Astrocyte of the hippocampus (primary cell): ENCODE data around the gene IP6K1.
A peak's percentile ranks its signal among the peaks of the same experiment; 100 is the strongest.
"Not testable (repeated sequence)": the region's sequence is repeated elsewhere in the genome, so short reads cannot be mapped to it uniquely, and the experiment has no call there.

Experiments
- DNase-seq: peaks from one replicate; pipeline ENCODE4 v3.0.0; 2011; ENCODE audit warnings: low read depth, low spot score

Gene IP6K1

DNA sequence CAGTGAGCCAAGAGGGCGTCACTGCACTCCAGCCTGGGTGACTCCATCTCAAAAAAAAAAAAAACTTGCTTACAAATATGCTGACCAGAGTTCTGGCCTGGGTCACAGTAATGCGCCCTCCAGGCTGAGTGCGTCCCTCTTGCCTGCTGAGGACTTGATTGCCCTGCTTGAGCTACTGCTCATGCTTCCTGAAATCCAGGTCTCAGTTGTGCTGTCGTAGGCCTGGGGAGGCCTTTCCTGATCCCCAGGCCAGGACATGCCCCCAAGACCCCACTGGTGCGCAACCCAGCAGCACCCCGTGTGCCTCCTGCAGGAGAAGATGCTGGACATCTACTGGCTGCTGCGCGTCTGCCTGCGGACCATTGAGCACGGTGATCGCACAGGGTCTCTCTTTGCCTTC, 74.2 kb downstream of the IP6K1 start:
- no peak for DNase-seq

DNA sequence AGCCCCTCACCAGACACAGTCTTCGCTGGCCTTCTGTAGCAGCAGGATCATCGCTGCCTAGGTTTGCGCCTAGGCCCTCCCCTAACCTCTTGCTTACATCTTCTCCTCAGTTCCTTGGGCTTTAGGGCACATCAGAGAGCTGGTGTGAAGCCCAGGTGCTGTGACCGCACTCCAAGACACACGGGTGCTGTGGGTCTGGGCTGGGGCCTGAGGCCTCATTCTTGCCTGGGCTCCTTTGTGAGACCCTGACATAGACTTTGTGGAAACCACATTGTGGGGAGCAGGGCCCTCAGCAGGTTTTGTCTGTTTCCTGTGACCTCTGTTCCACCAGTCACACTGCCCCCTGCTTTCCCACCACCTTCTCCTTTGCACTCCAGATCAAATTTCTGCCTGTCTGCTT, 74.9 kb downstream of the IP6K1 start:
- no peak for DNase-seq

DNA sequence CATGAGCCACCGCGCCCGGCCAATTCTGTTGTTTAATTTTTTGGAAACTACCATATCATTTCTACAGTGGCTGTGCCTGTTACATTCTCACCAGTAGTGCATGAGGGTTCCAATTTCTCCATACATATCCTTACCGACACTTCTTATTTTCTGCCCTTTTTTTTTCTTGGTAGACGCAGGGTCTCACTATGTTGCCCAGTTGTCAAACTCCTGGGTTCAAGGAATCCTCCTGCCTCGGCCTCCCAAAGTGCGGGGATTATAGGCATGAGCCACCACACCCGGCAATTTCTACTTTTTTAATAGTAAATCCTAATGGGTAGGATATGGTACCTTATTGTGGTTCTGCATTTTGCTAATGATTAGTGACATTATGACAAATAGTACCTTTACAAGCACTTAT, 76.5 kb downstream of the IP6K1 start:
- DNase-seq: no peak

DNA sequence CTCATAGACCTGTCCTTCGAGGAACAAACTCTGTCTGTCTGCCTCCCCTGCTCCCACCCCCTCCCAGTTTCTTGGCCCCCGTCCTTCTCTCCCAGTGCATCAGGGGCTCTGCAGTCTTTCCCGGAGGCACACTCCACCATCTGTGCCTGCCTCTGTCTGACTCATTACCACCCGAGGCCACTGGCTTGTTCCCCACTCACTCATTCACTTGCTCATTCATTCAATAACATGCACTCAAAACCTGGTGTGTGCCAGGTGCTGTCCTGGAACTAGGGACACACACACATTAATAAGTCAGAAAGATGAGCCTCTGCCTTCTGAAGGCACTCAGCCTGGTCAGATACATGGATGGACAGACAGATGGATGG, 79.2 kb downstream of the IP6K1 start:
- DNase-seq: peak; percentile 55

DNA sequence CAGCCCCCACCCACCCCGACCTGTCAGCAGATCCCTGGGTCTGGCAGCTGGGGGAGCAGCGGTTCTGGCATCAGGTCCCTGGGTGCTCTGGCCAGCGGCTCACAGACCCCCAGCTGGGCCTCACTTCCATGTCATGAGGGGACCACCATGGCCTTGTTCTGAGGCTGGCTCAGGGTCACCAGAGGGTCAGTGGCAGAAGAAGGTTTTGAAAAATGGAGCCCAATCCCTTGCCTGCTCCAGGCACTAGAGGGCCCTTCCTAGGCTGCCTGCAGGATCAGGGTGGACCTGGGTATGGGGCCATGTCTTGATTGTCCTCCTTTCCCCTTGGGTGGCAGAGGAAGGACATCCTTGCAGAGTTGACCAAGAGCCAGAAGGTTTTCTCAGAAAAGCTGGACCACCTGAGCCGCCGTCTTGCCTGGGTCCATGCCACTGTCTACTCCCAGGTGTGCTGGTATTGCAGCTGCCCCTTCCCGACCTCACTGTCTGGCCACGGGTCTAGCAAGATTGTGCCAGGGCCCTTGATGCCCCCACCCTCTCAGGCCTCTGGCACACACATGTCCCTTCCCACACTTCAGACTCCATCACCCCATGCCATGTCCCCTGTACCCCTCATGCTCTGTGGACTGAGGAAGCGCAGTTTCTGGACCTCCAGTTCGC, 79.8 kb downstream of the IP6K1 start:
- DNase-seq: no peak

DNA sequence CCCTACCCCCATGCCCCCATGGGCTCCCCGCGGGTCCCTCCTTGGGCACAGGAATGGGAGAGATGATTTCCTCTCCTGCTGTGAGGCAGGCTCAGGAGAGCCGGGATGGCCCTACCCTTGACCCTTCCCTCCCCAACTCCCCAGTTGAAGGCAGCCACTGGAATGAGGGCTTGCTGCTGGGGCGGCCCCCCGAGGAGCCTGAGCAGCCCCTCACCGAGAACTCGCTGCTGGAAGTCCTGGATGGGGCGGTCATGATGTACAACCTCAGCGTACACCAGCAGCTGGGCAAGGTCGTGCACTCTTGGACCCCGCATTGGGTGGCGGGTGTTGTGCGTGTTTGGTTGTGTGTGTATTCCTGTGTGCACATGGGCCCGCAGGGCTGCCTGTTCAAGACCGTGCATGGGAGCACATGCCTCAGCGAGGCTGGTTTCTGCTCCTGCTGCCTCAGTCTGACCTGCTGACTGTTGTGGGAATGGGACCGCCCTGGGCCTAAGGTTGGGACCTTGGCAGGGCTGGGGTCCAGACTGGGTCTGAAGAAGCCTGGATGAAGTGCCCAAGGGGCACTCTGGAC, 80.9 kb downstream of the IP6K1 start:
- no peak for DNase-seq

DNA sequence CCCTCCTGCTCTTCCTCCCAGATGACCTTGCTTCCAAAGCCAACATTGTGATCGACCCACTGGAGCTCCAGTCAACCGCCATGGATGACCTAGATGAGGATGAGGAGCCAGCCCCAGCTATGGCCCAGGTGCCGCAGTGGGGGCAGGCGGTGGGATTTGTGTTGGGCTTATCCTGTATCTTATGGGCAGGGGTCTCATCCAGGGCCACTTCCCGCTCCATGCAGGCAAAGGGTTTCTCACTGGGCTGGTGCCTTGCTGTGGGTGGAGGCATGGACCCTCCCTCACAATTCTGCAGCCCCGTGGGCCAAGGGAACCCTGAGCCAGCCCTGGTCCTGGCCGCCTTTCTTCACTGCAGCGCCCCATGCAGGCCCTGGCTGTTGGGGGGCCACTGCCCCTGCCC, 81.7 kb downstream of the IP6K1 start:
- no peak for DNase-seq

DNA sequence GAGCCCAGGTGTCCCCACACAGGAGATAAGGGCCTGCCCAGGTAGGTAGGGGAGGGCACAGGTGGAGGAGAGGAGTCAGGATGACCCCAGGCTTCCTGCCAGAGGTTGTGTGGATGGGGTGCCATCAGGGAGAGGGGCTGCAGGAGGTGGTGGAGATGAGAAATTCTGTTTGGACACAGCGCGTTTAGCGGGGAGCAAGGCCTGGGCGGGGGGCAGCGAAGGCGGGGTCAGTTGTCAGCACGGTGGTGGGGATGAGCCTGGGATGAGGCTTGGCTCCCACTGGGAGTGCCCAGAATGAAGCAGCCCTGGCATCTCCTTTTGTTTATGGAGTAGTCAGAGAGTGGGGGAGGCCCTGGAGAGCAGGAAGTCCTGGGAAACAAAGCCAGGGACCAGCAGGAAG, 82.4 kb downstream of the IP6K1 start:
- no peak for DNase-seq

DNA sequence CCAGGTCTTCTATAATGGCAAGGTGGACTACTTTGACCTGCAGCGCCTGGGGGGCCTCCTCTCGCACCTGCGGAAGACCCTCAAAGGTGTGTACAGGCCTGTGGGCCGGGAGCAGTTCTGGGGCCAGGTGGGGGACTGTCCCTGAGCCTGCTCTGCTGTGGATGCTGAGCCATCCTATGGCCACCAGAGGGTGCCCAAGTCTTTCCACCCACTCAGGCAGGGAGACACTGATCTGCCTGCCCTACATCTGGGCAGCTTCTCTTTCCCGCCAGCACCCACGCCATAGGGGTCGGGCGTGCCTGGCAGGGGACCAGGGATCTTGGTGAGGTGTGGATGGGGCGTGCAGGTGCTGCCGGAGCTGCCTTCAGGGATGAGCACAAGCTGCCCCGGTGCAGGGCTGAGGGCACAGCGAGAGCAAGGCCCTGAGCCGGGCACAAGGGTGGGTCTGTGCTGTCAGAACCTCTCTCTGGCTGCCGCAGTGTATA, 82.9 kb downstream of the IP6K1 start:
- peak; percentile 84 for DNase-seq

DNA sequence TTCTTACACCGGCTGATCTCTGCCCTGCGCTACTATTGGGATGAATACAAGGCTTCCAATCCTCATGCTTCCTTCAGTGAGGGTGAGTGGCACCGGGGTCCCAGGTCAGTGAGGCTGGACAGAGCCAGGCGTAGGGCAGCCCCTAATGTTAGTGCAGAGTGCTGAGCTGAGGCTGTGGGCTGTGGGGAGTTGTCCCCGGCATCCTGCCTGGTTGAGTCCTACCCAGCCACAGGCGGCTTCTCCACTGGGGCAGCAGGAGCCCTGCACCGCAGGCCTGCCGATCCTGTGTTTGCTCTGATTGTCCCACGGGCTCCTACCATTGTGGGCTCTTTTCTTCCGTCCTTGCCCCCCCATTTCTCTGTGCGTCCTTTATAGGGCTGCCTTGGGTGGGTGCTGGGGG, 83.7 kb downstream of the IP6K1 start:
- no peak for DNase-seq

DNA sequence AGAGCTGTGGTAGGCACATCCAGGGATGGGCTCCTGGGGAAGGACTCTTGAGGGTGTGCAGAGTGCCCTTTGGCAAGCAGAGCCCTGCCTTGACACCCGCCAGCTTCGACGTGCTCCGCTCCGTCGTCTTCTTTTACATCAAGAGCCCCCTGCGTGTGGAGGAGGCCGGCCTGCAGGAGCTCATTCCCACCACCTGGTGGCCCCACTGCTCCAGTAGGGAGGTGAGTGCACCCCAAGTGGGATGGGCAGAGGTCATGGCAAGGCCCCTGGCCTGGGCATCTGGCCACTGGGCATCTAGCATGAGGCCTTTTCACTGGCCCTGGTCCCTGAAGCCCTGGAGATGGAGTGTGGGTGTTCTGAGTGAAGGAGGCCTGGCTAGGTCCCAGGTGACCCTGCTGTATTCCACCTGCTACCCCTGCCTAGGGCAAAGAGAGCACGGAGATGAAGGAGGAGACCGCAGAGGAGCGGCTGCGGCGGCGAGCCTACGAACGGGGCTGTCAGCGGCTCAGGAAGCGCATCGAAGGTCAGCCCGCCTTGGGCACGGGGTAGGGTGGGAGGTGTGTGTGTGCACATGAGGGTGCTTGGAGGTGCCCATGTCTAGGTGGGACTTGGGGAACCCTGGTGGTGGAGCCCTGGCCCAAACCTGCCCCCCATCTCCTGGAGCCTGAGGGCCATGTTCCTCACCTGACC, 84.8 kb downstream of the IP6K1 start:
- DNase-seq: no peak

DNA sequence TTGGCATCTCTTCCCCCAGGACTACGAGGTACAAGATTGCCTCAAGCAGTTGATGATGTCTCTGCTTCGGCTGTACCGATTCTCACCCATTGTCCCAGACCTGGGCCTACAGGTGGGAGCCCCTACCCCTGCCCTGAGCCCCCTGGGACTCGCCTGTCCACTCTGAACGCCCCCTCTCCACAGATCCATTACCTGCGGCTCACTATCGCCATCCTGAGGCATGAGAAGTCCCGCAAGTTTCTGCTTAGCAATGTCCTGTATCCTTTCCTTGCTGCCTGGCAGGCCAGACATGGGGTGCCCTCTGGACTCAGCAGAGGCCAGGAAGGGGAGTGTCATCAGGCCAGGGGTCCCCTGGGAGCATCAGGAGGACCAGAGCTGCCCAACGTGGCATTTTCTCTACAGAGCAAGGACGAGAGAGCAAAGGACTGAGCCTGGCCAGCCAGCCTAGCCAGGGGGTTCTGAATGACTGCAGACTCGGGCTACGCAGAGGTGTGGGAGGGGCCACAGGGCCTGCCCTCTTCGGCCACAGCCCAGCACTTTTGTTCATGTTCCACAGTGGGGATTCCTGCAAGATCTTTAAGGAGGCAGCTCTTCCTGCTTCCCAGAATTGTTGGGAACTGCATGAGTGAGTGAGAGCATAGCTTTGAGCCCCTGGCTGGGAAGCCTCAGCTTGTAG, 85.8 kb downstream of the IP6K1 start:
- no peak for DNase-seq

DNA sequence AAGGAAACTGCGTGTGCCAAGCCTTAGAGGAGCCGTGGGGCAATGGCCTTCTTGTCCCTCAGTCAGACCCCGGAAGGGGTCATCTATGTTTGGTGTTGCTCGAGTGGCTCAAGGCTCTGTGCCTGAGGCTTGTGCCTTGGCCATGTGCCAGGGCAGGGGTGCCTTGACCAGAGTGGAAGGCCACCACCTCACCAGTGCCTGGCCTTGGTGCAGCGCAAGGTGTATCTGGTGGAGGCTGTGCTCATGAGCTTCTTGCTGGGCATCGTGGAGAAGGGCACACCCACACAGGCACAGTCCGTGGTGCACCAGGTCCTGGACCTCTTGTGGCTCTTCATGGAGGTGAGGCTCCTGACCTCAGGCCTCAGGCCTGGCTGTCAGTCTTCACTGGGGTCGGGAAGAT, 86.3 kb downstream of the IP6K1 start:
- DNase-seq: no peak

DNA sequence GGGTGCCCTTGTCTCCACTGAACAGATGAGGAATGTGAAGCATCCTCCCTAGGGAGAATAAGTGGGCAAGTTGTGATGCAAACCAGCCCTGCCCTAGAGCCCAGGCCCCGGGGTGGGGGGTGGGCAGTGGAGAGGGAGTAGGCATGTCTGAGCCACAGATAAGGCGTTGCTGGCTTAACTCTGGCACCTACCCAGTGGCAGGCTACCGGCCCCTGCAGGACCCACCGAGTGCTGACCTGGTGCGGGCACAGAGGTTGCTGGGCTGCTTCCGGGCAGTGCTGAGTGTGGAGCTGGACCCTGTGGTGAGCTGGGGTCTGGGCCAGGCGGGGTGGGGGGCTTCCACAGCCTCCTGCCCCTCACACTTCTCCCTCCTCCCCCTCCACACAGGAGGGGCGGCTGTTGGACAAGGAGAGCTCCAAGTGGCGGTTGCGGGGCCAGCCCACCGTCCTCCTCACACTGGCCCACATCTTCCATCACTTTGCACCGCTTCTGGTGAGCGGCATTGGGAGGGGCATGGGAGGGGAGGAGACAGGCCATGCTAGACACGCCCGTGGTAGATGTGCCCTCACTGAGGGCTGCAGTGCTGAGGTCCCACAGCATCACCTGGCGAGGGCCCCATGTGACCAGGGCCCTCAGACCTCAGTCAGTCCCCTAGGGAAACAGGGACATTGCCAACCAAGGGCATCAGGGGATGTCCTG, 86.9 kb downstream of the IP6K1 start:
- peak; percentile 52 for DNase-seq

DNA sequence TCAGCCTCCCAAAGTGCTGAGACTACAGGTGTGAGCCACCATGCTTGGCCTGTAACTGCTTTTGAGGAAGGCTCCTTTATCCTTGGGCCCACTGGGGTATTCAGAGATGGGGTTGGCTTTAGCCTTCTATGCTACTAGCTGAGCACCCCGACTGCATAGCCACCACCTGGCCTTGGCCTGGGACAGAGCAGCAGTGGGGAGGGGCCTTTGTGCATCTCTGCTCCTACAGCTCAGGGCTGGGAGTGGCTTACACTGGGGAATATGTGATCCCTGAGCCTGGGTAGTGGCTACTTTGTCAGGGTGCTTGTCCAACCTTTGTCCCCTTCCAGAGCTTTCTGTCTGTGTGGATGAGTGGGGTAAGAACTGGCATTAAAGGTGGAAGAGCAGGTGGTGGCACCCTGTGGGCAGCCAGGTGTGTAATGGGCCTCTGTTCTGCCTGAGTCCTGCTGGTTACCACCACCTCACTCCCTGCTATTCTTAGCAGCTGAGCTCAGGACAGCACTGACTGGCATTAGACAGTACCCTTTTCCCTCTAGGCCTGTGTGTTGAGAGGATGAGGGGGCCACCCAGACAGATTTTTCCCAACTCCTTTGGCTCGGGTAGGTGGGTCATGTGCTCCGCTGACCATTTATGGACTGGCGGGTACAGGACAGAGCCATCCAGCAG, 90.9 kb downstream of the IP6K1 start:
- not testable (repeated sequence) for DNase-seq

DNA sequence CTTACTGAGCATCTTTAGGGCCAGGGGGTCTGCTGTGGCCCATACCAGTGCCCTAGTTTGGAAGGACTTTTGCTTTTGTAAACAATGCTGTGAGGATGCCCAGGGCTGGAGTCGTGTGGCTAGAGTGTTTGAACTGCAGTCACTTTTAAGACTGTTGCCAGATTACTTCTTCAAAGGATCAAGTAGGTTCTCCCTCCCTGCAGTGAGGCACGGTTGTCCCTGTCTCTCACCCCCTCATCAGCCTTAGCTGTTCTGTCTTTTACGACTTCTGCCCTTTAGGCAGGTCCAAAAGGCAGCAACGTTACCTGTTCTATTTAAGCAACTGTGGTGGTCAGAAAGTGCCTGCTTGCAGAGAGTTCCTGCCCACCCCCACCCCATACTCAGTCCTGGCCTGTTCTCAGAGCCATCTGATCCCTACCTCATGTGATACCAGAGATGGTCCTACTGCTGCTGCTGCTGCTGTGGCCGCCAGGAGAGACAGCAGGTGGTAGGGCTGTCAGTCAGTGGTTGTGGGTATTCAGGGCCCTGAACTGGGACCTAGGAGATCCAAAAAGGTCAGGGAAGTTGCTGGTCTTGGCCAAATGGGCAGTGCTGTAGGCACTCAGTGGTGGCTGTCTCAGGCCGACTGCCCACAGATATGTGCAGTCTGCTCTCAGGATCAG, 91.8 kb downstream of the IP6K1 start:
- DNase-seq: not testable (repeated sequence)

DNA sequence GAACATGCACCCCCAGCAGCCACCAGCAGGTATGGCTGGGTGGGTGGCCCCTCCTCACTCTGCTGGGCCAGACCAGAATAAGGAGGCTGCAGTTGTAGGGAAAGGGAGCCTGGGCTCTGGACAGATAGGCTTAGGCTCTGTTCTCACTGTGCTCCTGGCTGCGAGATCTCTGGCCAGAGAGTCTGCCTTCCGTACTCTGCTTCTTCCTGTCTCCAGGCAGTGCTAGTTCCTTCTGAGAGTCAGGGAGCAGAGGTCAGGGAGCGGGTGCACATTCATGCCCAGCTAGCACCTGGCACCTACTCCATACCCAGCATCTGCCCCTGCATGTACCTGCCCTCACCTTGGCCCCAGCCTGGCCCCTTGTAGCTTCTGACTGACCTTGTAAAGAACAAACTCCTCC, 94.9 kb downstream of the IP6K1 start:
- DNase-seq: not testable (repeated sequence)

DNA sequence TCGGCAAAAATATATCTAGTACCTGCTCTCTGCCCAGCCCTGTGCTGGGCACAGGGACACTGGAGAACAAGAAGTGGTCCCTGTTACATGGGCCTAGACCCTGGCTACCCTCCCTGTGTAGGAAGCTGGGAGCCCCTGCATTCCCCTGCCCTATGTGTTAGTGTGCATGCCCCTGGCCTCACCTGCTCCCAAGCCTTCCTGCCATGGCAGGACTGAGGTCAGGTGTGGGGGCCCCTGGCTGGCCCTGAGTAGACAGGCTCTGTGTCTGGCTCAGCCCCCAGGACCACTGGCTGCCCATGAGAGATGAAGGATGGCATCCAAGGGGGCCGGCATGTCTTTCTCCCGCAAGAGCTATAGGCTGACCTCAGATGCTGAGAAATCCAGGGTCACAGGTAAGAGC, 95.5 kb downstream of the IP6K1 start:
- not testable (repeated sequence) for DNase-seq

DNA sequence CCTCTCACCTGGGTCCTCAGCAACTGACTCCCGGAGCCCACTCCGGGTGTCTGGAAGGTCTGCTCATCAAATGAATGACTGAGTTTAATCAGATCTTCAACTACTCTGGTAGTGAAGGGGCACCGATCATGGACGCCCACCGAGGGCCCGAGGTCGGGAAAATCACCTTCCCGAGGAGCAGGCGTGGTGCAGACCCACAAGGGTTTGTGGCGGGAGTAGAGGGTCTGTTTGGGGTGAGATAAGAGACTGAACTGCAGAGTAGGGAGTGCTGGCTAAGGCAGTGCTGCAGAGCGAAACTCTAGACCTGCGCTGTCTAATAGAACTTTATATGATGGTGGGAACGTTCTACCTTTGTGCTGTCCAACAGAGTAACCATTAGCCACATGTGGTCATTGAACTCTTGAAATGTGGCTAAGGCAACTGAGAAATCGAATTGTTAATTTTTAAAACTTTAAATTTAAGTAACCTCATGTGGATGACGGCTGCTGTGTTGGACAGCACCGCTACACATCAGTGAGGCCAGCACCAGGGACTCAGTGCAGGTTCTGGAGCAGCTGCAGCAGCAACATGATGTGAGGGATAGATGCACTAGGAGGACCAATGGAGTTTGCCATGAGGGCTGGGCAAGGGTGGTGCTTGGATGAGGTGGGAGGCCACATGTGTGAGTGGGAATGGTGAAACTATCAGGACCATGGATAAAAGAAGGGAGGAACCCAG, 96.3 kb downstream of the IP6K1 start:
- not testable (repeated sequence) for DNase-seq
